ENCODE data around the gene B9D1.

B9D1 gene

GRCh38 chr17:19320876-19321275 is 41.6 kb downstream of the B9D1 start:
- H3K4me1 ChIP-seq (ENCODE audit: low read length) = peaks cover 18% of the 10 kb centered on the region
- H3K4me2 ChIP-seq (ENCODE audit: low read depth, low read length) = no peak overlapping the region
- H3K27ac ChIP-seq (ENCODE audit: low read length) = no peak overlapping the region
- TF ChIP-seq EZH2 (optimal IDR thresholded peaks at IDR 0.05; ENCODE audit: low read depth, low read length) = no peak
- no peak for TF ChIP-seq CTCF (IDR thresholded peaks at IDR 0.05; ENCODE audit: low read length)
- no peak for TF ChIP-seq EZH2phosphoT487 (IDR thresholded peaks at IDR 0.05; ENCODE audit: low read length)
- no peak for DNase-seq
- no peaks in the 10 kb centered on the region for H3K36me3 ChIP-seq (replicated peaks; ENCODE audit: insufficient read depth, low read length)
- no peaks in the 10 kb centered on the region for H3K9me2 ChIP-seq (replicated peaks; ENCODE audit: insufficient read depth, low read length)
- no peak overlapping the region for H2AFZ ChIP-seq (ENCODE audit: low read length)
- H3K9me3 ChIP-seq (replicated peaks; ENCODE audit: insufficient read depth, low read length) = no peaks in the 10 kb centered on the region
- no peaks in the 10 kb centered on the region for H3K79me2 ChIP-seq (ENCODE audit: low read length)
- H3K4me3 ChIP-seq (ENCODE audit: low read length) = no peak overlapping the region
- H3K27me3 ChIP-seq (replicated peaks; ENCODE audit: insufficient read depth, low read length) = no peaks in the 10 kb centered on the region
- no peaks in the 10 kb centered on the region for H4K20me1 ChIP-seq (ENCODE audit: insufficient read depth, low read length)
- no peak overlapping the region for H3K9ac ChIP-seq (ENCODE audit: low read length)
- H3F3A ChIP-seq (ENCODE audit: insufficient read depth, low read length) = peaks cover 6% of the 10 kb centered on the region; the same call in 1 of the 2 replicates

- no peak for DNase-seq
- TF ChIP-seq EZH2phosphoT487 (IDR thresholded peaks at IDR 0.05; ENCODE audit: low read length) = no peak
- no peak for TF ChIP-seq EZH2 (optimal IDR thresholded peaks at IDR 0.05; ENCODE audit: low read depth, low read length)
- TF ChIP-seq CTCF (IDR thresholded peaks at IDR 0.05; ENCODE audit: low read length) = no peak
Measured at GRCh38 chr17:19319771-19320505, 42.6 kb downstream of the B9D1 start.

GRCh38 chr17:19318611-19319010 is 43.9 kb downstream of the B9D1 start:
- DNase-seq = no peak
- Histone ChIP-seq H3K4me1 (ENCODE audit: low read length) (peaks cover 18% of the 10 kb centered on the region), H3K36me3 (replicated peaks; ENCODE audit: insufficient read depth, low read length) (no peaks in the 10 kb centered on the region), H3F3A (ENCODE audit: insufficient read depth, low read length) (peaks cover 6% of the 10 kb centered on the region; the same call in 1 of the 2 replicates), H2AFZ (ENCODE audit: low read length) (no peak overlapping the region), H3K79me2 (ENCODE audit: low read length) (no peaks in the 10 kb centered on the region), H3K4me3 (ENCODE audit: low read length) (no peak overlapping the region), H3K9ac (ENCODE audit: low read length) (no peak overlapping the region), H3K9me3 (replicated peaks; ENCODE audit: insufficient read depth, low read length) (no peaks in the 10 kb centered on the region), H3K27me3 (replicated peaks; ENCODE audit: insufficient read depth, low read length) (no peaks in the 10 kb centered on the region), H3K27ac (ENCODE audit: low read length) (no peak overlapping the region), H3K9me2 (replicated peaks; ENCODE audit: insufficient read depth, low read length) (no peaks in the 10 kb centered on the region), H4K20me1 (ENCODE audit: insufficient read depth, low read length) (no peaks in the 10 kb centered on the region), H3K4me2 (ENCODE audit: low read depth, low read length) (no peak overlapping the region)
- no peak for TF ChIP-seq EZH2 (optimal IDR thresholded peaks at IDR 0.05; ENCODE audit: low read depth, low read length)
- no peak for TF ChIP-seq EZH2phosphoT487 (IDR thresholded peaks at IDR 0.05; ENCODE audit: low read length)
- no peak for TF ChIP-seq CTCF (IDR thresholded peaks at IDR 0.05; ENCODE audit: low read length)

More at GRCh38 chr17:19319771-19320505, 42.6 kb downstream of the B9D1 start:
- H3K79me2 ChIP-seq (ENCODE audit: low read length) = no peaks in the 10 kb centered on the region
- H3K4me3 ChIP-seq (ENCODE audit: low read length) = no peak overlapping the region
- no peaks in the 10 kb centered on the region for H3K27me3 ChIP-seq (replicated peaks; ENCODE audit: insufficient read depth, low read length)
- H3K9me3 ChIP-seq (replicated peaks; ENCODE audit: insufficient read depth, low read length) = no peaks in the 10 kb centered on the region
- no peak overlapping the region for H3K27ac ChIP-seq (ENCODE audit: low read length)
- H4K20me1 ChIP-seq (ENCODE audit: insufficient read depth, low read length) = no peaks in the 10 kb centered on the region
- no peak overlapping the region for H2AFZ ChIP-seq (ENCODE audit: low read length)
- H3K9ac ChIP-seq (ENCODE audit: low read length) = no peak overlapping the region
- H3F3A ChIP-seq (ENCODE audit: insufficient read depth, low read length) = peaks cover 6% of the 10 kb centered on the region; the same call in 1 of the 2 replicates
- no peak overlapping the region for H3K4me2 ChIP-seq (ENCODE audit: low read depth, low read length)
- H3K36me3 ChIP-seq (replicated peaks; ENCODE audit: insufficient read depth, low read length) = no peaks in the 10 kb centered on the region
- peaks cover 18% of the 10 kb centered on the region for H3K4me1 ChIP-seq (ENCODE audit: low read length)
- H3K9me2 ChIP-seq (replicated peaks; ENCODE audit: insufficient read depth, low read length) = no peaks in the 10 kb centered on the region

Measured in MM.1S (cell line).